NCI-H2029 treated with DMSO at 0.1 percent for 48 hours (cell line): ENCODE data around the gene ZFHX3.

Experiments
- DNase-seq: peaks from one replicate; lab custom pipeline; 2025; lab: John Stamatoyannopoulos, UW

The ZFHX3 gene

DNA sequence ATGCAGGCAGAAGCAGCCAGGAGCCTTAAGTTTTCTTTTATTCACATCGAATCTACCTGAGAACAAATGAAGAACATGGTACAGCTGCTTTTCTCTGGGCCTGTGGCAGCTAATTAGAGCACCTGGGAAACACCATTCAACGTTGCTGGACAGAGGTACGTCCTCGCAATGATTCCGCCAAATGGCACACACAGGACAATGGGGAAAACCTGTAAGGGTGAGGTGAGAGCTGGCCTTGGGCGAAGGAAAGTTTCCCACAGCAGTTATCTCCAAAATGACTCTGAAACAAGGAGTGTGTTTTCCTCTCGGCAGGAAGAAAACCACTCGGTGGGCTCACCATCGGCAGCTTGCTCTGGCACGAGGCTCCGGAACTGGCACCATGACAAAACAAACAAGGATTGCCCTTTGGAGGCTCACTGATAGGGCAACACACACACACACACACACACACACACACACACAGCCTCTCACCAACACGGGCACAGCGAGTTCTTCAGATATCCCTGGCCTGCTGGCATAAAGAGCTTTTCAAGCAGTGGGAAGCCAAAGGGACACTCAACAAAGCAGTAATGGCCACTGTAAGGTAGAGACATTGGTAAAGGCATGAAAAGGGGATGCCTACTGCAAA is 73.7 kb downstream of the ZFHX3 start:
- DNase-seq: peak; percentile 50

DNA sequence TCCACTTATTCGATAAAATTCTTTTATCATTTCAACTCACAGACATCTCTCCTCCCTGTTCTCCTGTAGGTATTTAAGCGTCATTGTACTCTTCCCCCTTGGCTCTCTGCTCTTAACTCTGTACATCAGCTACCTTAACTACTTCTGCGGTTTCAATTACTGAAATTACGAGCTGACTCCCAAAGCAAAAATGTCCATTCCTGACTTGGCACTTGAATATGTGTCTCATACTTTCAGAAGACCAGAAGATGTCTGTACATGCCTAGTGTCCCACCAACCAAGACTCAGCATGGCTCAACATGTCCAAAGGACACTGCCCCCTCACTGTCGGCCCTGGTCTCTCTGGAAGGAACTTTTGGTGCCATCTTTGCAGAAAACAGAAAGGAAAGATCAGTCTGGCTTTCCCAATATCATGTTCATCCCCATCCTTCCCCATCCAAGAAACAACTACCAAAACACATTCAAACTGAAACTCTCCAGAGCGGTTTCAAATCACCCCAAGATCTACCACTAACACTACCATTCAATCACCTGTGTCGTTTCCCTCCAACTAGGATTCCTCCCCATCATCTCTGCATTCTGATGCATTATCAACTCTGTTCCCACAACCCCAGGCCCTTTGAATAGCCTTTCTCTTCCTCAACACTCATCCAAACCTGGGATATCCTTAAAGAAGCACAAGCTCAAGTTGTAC is 74.9 kb downstream of the ZFHX3 start:
- no peak for DNase-seq

DNA sequence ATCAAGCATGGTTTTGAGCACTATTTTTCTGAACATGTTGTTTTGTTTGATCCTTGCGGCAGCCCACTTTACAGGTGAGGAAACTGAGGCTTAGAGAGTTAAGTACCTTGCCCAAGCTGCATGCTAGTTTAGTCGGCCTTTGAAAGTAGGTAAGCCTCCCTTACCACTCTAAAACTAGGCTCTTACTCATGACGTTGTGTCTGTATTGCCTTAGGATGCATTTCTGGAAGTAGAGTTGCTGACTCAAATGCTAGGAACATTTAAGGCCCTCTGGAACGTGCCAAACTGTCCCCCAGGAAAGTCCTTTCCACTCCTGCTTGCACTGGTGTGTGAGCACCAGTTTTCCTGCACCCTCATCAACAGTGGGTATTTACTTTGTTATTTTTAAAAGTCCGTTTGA is 76.6 kb downstream of the ZFHX3 start:
- DNase-seq: no peak

DNA sequence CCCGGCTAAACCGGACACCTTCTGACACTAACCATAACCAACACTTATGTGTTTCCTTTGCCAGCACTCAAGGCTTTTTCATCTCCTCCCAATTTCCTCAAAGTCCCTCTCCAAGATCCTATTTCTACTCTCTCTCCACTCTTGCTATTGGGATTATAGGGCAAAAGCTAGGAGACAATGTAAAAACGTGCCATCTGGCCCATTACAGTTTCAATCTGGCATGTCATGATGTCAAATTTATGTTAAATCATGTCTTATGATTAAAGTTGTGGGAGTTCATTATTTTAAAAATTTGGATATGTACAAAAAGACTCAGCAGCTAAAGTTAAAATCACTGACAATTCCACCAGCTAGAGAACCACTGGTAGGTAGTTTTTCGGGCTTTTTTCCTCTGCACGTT is 77.3 kb downstream of the ZFHX3 start:
- no peak for DNase-seq

DNA sequence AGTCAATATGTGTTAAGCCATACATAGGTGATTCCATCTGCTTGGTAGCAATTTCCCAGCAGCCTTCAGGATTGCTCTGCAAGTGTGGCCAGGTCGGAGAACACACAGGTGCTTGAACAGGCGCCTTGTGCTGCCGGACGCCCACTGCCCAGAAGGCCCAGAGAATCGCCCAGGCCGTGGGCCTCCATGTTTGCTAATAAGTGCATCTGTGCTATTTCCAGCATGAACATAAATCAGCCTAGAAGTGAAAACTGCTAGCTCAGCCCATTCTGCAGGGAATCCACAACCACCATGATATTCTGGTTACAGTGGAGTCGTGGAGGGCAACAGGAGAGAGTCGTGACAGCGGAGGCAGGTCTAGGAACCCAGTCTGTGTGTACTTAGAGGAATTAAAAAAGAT is 78.1 kb downstream of the ZFHX3 start:
- no peak for DNase-seq

DNA sequence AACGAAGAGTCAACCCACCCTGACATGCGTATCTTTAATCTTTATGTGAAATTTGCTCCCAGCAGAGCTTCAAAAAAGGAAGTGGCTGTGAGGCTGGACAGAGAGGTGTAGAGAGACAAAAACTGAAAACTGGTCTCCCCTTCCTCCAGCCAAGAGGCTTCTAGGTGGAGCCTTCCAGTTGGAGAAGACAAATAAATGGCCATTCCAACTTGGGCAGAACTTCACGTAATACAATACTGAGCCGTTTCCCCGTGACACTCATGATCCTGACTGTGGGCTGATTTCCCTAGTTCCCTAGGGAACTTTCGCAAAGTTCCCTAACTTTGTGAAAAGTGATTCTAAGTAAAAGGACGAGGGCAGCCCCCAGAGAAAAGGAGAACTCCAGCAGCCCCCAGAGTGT is 78.8 kb downstream of the ZFHX3 start:
- DNase-seq: no peak

DNA sequence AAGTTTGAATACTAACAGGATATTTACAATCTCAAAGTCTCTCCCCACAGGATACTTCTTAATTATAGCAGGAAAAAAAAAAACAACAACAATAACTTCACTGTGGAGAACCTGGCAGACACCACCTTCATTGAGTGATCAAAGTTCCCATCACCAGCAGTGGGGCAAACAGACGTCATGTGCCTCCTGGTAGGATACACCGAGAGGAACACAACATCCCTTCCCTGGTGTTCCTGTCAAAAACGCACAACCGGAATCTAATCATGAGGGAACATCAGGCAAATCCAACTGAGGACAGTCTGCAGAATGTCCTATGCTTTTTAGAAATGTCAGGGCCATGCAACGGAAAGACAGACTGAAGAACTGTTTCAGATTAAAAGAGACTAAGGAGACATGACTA is 80.0 kb downstream of the ZFHX3 start:
- DNase-seq: no peak

DNA sequence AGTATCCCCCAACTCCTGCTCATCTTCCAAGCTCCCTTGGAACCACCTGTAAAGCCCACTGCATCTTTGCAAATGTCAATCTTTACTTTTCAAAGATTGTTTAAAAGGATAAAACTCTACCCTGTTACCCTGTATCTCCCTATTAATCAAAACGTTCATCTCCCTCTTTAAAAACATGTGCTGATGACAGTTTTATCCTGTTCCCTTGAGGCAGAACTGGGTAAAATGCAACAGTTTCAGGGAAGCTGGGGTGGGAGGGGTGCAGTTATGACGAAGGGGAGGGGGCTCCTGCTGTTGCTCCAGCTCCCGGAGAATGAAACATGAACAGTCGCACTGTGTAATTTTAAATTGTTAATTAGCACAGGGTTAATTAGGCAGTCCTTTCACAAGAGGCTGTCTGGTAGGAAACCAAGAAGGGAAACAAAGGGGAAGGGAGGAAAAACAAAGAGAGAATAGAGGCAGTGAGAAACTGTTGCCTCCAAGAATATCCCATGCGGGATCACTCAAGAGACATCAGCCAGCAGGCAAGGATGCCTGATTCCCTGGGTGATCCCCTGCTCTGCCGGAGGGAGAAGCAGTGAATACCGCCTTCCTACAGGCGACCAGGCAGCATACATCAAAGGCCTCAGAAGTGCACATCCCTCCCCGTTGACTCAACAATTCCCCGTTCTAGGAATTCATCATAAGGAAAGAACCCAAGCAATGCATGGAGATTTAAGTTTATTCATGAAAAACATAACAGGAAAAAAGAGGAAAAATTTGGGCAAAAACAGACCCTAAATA is 84.2 kb downstream of the ZFHX3 start:
- no peak for DNase-seq

DNA sequence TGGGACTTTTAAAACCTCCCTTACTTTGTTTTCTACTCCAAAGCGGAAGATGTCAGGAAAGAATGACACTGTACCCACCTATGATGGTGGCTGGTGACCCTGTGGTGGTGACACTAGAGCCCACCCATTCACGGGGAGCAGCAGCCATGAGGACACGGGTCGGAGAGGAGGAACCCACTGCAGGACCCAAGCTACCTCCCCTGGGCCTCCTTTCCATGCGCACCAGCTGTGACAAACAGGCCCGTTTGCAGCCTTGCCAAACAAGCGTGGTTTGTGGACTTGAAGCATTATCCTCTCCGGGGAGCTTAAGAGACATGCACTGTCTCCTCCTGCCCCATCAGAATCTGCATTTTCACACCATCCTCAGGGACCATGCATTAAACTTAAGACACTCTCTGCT is 85.6 kb downstream of the ZFHX3 start:
- no peak for DNase-seq

DNA sequence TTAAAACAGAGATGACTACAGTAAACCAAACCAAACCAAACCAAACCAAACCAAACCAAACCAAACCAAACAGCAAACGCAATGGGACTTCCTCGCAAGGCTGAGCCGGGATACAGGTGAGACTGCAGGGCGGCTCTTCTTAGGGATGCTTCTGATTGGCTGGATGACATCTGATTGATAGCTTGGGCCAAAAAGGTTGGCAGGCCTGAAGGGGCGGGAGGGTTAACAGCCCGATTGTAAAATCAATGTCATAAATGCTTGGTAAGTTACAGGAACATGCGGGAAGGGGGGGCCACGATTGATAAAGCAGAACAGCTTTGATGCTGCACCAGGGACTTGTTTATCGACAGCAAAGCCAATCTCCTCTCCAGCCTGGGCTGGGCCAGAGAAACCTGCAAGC is 86.1 kb downstream of the ZFHX3 start:
- no peak for DNase-seq

DNA sequence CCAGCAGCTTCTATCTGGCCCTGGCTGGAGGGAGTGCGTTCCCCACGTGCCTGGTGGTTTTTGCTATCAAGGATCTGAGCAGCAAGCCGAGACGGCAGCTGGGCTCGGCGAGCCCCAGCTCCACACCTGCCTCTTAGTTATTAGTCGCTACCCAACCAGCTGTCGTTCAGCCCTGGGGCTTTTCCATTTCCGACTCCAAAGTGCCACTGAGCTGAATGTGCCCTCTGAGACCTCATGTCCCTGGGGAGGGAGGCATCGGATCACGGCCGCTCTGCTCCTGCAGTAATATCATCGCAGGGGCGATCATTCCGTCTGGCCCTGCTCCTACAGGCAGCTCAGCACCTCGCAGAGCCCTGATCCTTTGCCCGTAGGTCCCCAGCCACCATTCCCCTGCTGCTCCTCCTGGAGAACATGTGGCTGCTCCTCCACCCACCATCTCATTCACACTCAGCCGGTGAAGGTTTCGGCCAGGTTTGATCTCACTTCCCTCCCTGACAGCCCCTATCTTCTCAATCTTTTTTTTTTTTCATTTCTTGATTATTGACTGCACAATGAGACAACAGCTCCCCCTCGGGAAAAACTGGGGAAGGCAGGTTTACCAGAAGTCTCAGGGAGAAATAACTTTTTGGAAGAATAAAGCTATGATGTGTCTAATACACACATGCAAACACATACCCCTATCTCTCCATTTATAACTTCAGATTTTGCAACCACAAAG is 86.7 kb downstream of the ZFHX3 start:
- no peak for DNase-seq

DNA sequence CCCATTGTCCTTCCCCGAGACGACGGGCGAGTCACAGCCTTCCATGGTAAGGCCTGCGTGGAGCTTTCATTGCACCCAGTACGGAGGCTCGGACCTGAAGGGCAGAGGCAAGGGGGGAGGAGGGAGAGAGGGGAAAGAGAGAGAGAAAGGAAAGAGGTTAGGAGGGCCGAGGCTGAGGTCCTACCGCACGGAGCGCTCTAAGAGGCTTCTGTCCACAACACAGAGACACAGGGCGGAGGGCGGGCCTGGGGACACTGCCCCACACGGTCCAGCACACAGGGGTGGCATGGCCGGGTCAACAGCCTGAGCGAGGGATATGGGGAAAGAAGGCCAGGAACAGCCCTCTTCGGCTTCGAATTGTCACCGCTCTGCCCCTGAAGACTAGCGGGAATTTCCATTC is 87.8 kb downstream of the ZFHX3 start:
- no peak for DNase-seq

DNA sequence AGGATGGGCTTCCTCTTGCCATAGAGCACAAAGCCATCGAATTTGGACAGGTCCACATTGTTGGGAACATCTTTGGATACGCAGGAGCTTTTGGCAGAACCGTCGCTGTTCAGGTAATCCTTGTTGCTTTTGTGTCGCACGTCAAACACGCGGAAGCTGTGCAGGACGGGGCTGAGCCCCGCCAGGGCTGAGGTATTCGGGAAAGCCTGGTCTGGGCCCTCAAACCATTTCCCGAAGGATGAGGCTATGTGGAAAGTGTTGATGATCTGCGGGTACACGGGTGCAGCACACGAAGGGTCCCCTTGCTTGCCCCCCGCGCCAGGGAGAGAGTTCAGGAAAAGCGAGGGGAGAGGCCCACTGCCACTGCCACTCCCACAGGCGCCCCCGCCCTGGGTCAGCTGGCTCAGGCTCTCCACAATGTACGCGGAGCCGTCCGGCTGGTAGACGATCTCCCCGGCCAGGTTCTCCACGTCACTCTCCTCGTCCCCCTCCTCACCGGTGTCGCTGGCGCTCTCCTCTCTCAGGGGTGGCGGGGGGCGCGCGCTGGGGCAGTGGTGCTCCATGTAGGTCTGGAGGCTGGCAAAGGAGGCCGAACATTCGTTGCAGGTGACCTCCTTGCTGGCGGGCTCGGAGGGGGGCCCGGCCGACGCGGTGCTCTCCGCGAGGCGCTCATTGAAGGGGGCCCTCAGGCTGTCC is 88.5 kb downstream of the ZFHX3 start:
- no peak for DNase-seq

DNA sequence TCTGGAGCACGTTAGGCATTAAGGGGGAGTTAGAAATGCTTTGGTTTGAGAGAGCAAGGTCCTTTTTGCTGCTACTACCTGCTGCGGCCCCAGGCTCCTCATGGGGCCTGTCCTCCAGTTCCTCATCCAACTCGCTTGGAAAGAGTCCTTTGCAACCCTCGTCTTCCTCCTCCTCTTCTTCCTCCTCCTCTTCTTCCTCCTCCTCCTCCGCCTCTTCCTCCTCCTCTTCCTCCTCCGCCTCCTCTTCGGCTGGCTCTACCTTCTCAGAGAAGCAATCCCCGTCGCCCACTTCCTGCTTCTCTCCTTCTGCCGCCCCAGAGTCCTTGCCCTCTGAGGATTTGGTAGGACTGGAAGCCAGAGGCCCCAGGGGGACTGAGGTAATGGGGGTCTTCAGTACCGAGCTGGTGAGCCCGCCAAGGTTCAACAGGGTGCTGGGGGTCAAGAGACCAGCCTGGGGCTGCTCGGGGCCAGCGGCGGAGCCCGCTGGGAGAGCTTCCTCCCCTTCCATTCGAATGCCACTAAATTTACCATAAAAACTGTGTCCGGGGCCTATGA is 89.3 kb downstream of the ZFHX3 start:
- no peak for DNase-seq

DNA sequence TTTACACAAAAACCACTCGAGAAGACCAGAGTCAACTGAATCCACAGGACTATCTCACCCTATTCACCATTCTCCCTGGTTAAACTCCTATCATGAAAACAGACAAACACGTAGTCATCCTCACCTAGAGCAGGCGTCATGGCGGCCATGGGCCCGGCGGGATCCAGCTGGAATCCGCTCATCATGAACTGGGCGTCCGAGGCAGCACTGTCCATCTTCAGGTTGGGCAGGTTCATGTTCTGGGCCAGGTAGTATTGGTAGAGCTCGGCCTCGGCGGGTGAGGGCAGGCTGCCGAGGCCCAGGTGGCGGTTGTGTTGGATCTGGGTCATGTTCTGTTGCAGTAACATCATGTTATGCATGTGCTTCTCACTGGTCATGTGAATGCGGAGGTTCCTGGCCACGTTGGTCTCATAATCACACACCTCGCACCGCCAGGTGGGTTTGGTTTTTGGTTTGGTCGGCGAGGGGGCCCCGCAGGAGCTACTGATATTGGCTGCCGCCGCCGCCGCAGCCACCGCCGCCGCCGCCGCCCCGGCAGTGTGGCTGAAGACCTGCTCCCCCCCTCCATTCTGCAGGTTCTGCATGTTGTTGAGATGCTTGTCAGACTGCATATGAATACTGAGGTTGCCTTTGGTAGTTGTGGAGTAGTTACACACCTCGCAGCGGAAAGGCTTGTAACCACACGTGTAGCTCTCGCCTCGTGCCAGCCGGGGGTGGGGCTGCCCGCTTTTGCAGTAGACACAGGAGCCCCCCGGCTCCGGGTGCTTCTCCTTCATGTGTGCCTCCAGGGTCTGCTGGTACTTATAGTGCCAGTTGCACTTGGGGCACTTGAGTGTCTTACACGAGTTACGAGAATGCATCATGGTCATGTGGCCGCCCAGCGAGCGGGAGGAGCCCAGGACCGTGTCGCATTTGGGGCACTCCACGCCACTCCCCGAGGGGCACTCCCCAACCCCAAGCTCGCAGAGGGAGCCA is 90.3 kb downstream of the ZFHX3 start:
- no peak for DNase-seq

DNA sequence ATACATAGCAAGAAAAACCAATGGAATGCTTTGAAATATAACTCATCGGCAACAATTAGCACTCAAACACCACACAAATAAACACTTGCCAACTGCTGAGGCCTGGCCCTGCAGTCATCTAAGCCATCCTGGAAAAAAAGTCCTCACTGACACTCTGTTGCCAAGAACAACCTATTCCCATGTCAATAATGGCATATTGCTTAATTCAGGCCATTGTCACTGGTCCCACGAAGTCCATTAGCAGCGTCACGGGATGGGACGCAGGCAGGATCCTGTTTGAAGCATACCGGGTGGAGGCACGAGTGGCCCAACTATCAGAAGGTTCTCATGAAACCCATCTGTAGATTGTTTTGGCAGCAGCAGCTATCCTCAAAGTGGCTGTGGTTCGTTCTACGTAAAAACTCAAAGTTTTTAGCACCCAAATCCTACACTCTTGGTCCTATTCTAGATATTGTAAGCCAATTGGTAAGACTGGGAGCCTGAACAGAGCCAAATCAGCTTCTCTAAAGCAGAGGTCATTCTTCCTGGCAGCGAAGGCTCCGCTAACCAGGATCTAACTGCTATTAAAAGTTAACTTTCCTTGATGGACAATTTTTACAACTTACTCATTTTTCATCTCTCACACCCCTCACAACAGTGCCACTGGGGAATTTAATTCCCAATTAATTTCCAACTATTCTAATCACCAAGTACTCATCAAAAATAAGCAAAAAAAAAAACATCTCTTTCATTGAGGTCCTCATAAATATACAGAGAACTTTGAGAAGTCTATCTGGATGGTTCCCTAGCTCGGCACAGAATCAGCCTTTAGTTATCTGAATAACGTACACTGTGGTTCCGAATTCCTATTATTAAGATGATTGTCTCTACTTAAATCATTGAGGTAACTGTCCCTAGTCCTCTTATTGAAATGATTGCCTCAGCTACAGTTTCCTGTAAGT is 91.5 kb downstream of the ZFHX3 start:
- DNase-seq: no peak

DNA sequence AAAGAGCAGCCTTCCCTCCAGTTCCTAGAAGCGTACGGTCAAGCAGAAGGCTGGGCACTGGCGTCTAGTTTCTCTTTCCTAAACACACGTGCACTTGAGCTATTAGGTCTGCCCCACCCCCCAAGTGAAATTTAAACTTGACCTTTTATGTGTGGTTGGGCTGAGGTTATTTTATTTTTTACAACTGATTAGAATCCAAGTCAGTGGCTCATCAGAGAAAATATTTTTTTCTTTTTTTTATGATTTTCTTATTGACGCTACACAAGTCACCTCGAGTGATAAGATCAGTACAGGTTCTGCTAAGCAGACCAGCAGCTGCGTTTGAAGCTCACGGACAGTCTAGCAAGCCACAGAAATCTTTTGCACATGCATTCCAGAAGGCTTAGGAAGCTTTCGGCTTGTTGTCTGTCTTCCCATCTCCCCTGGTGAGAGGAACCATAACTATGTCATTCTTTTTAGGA is 95.1 kb downstream of the ZFHX3 start:
- no peak for DNase-seq

DNA sequence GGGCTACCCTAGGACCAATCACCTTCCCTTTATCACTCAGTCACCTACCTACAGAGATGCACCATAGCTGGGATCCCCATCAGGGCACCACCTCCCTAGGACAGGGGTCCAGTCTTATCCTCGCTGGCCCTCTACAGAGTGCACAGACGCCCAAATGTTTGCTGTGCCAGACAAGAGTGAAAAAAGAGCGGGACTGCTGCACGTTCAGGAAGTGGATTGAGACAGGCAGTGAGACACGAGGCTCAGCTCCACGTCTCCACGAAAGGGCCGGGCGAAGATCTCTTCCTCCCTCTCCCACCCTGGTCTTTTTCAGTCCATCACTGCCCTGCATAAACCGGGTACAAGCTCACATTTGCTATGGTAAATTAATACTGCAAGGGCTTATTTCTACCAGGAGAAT is 95.5 kb downstream of the ZFHX3 start:
- no peak for DNase-seq

DNA sequence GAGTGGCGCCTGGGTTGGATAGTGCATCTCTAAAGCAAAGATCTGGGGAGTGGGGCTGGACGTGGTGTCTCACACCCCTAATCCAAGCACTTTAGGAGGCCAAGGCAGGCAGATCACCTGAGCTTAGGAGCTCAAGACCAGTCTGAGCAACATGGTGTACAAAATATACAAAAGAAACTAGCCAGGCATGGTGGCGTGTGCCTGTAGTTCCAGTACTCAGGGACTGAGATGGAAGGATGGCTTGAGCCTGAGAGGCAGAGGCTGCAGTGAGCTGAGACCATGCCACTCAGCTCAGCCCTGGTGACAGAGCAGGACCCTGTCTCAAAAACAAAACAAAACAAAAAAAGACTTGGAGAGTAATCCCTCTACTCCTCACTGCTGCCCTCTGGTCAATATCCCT is 96.0 kb downstream of the ZFHX3 start:
- no peak for DNase-seq
